ENCODE measurements around the gene ANKRD1. TPM values are rescaled to one million over a fixed set of nuclear protein-coding genes. Genes with fewer than 3 reads are reported as not detected.

ANKRD1 gene
- total and polyA plus RNA-seq, 2 of the 8 experiments (the other 6 are each of a cell fraction or from before 2014, with no cell fraction given): 0.03 TPM; not detected in 1

DNA sequence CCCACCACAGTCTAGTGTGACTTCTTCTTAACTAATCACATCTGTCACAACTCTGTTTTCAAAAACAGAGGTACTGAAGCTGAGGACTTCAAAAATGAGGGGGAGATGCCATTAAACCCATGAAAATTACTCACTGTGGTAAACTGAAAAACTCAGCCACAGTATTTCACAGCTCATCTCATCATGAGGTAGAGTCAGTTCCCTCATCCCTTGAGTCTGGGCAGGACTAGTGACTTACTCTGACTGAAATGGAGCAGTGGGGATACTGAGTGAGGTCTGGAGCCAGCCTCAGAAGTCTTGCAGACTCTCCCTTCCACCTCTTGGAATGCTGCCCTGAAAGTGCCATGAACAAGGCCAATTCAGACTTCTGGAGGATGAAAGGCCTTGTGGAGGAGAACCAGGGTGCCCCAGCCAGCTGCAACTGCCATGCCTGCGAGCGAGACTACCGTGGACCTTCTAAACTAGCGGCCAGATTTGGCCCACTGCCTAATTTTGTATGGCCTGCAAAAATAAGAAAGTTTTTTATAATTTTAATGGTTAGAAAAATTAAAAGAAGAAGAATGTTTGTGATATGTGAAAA is 24.7 kb upstream of the ANKRD1 start:
- no peaks in the 10 kb centered on the region for H3K79me2 ChIP-seq (ENCODE audit: control insufficient read depth in 1 of 2, insufficient read depth in 2 of 2, low read length in 2 of 2)
- ChIA-PET POLR2A (ENCODE audit: partially characterized antibody) (interaction anchor here (1.2 kb wide), 1 partner anchor 25 kb away, joined by 3 read pairs; the partner anchor contains the start of gene ANKRD1), CTCF (ENCODE audit: partially characterized antibody) (interaction anchor here (1.1 to 3.2 kb wide), 3 partner anchors 15 to 61 kb away, joined by 3 to 11 read pairs (median 7); no protein-coding TSS in a partner anchor)
- no peak overlapping the region for H4K91ac ChIP-seq (replicated peaks; ENCODE audit: insufficient read length, low read length)
- no peak overlapping the region for H2AK5ac ChIP-seq (ENCODE audit: low read depth, low read length)
- H2BK12ac ChIP-seq (ENCODE audit: low read depth, low read length): no peak overlapping the region
- H3K23ac ChIP-seq (ENCODE audit: insufficient read length): no peak overlapping the region
- H4K5ac ChIP-seq (ENCODE audit: insufficient read length, low read depth, low read length): no peak overlapping the region
- no peak for FAIRE-seq
- H2BK5ac ChIP-seq (ENCODE audit: low read depth, low read length): no peak overlapping the region
- no peak overlapping the region for H3K4me2 ChIP-seq (ENCODE audit: insufficient read depth in 1 of 2, low read depth in 2 of 2, low read length in 2 of 2)
- H3K36me3 ChIP-seq (ENCODE audit: control insufficient read depth in 2 of 4, insufficient read depth in 4 of 4, low read length in 3 of 4): no peaks in the 10 kb centered on the region
- H4K8ac ChIP-seq (ENCODE audit: extremely low read depth, insufficient read depth, low read length): no peak overlapping the region
- no peak overlapping the region for H2BK120ac ChIP-seq (replicated peaks; ENCODE audit: low read depth, low read length)
- H2AFZ ChIP-seq (ENCODE audit: low read length): no peak overlapping the region
- H3K27me3 ChIP-seq (replicated peaks in 1 of 4; ENCODE audit: control insufficient read depth in 3 of 4, extremely low read depth in 1 of 4, insufficient read depth in 3 of 4, low read length in 3 of 4): peaks cover 0 to 13% (median 3%) of the 10 kb centered on the region in 4 experiments; a peak in 5 of 7 replicates
- no peak overlapping the region for H3K4ac ChIP-seq (replicated peaks; ENCODE audit: insufficient read length, low read depth, low read length)
- H3K9me3 ChIP-seq (ENCODE audit: insufficient read depth in 2 of 2, low read depth in 1 of 2, low read length in 1 of 2): no peaks in the 10 kb centered on the region
- WGBS, 2 experiments (ENCODE audit: extremely low coverage in 1 of 2, insufficient coverage in 1 of 2, insufficient read length in 1 of 2, insufficient replicate concordance in 2 of 2, low coverage in 1 of 2, low lambda C conversion rate in 2 of 2, missing lambda C conversion rate in 1 of 2): 93% methylated on average over 4 of the region's 4 CpGs; no CpG with 5 or more reads in 1 of the 2 experiments
- H3K27ac ChIP-seq (ENCODE audit: low read depth, low read length): no peak overlapping the region
- DNase-seq (ENCODE audit: low read depth in 1 of 2, low spot score in 2 of 2): no peak
- H3K79me1 ChIP-seq (ENCODE audit: low read depth, low read length): no peaks in the 10 kb centered on the region
- H3K4me1 ChIP-seq (replicated peaks in 1 of 4; ENCODE audit: control insufficient read depth in 3 of 4, insufficient read depth in 4 of 4, low read length in 3 of 4): no peaks in the 10 kb centered on the region
- no peak overlapping the region for H3K9ac ChIP-seq (replicated peaks in 1 of 4; ENCODE audit: extremely low read depth in 1 of 4, low read depth in 3 of 4, low read length in 3 of 4)
- no peaks in the 10 kb centered on the region for H4K20me1 ChIP-seq (replicated peaks in 1 of 2; ENCODE audit: control insufficient read depth in 1 of 2, insufficient read depth in 2 of 2, low read length in 2 of 2)
- no peak overlapping the region for H2BK20ac ChIP-seq (ENCODE audit: low read length)
- no peaks in the 10 kb centered on the region for H3K23me2 ChIP-seq (ENCODE audit: low read depth, low read length)
- no peak overlapping the region for H3K18ac ChIP-seq (ENCODE audit: extremely low read depth, low read length)
- no peak overlapping the region for H3K56ac ChIP-seq (replicated peaks; ENCODE audit: insufficient read length, low read depth, low read length)
- H3K14ac ChIP-seq (ENCODE audit: insufficient read length): no peak overlapping the region
- no peak overlapping the region for H2BK15ac ChIP-seq (ENCODE audit: low read length)
- no peak overlapping the region for H3K4me3 ChIP-seq (ENCODE audit: extremely low read depth in 1 of 4, insufficient read depth in 2 of 4, low read depth in 3 of 4, low read length in 4 of 4)
- no peak for TF ChIP-seq SIN3A (conservative IDR thresholded peaks at IDR 0.05 in 1 of 2, IDR thresholded peaks at IDR 0.05 in 1 of 2; ENCODE audit: low read depth in 1 of 2, low read length in 2 of 2)
- no peak for TF ChIP-seq RBBP5 (IDR thresholded peaks at IDR 0.05; ENCODE audit: borderline replicate concordance, low read depth, low read length)
- no peak for TF ChIP-seq KDM1A (IDR thresholded peaks at IDR 0.05; ENCODE audit: borderline replicate concordance, low read length)
- TF ChIP-seq CREB1 (IDR thresholded peaks at IDR 0.05): no peak
- TF ChIP-seq, protein P1, sequence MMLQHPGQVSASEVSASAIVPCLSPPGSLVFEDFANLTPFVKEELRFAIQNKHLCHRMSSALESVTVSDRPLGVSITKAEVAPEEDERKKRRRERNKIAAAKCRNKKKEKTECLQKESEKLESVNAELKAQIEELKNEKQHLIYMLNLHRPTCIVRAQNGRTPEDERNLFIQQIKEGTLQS (IDR thresholded peaks at IDR 0.05; ENCODE audit: insufficient read depth, low read depth, low read length): no peak
- TF ChIP-seq GABPA (IDR thresholded peaks at IDR 0.05; ENCODE audit: borderline replicate concordance, insufficient read depth, low read length): no peak
- no peak for TF ChIP-seq RFX5 (IDR thresholded peaks at IDR 0.05; ENCODE audit: borderline replicate concordance, low read depth, low read length)
- TF ChIP-seq MAFK (IDR thresholded peaks at IDR 0.05; ENCODE audit: low read depth, low read length): no peak
- TF ChIP-seq KDM4A (IDR thresholded peaks at IDR 0.05; ENCODE audit: low read depth, low read length, severe bottlenecking): no peak
- TF ChIP-seq SUZ12 (IDR thresholded peaks at IDR 0.05; ENCODE audit: low read length): no peak
- TF ChIP-seq, protein P2, sequence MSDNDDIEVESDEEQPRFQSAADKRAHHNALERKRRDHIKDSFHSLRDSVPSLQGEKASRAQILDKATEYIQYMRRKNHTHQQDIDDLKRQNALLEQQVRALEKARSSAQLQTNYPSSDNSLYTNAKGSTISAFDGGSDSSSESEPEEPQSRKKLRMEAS (IDR thresholded peaks at IDR 0.05): no peak
- no peak for TF ChIP-seq NANOG (IDR thresholded peaks at IDR 0.05; ENCODE audit: insufficient read depth, low read depth, low read length, poor library complexity, severe bottlenecking)
